Ishikawa (cell line): ENCODE data around the gene ESR1.

Experiments
- CEBPB ChIP-seq: IDR thresholded peaks from 2 replicates; pipeline ENCODE4 v1.6.1; 2012
- CREB1 ChIP-seq: IDR thresholded peaks from 2 replicates; pipeline ENCODE4 v1.6.1; 2012; ENCODE audit warnings: low read depth
- EGR1 ChIP-seq: IDR thresholded peaks from 2 replicates; pipeline ENCODE4 v1.6.1; 2012
- EP300 ChIP-seq: IDR thresholded peaks from 2 replicates; pipeline ENCODE4 v1.6.1; 2012; ENCODE audit warnings: borderline replicate concordance
- FOXM1 ChIP-seq: IDR thresholded peaks from 2 replicates; pipeline ENCODE4 v1.6.1; 2012; ENCODE audit warnings: low read depth, borderline replicate concordance
- MAX ChIP-seq: IDR thresholded peaks from 2 replicates; pipeline ENCODE4 v1.6.1; 2012
- NFIC ChIP-seq: IDR thresholded peaks from 2 replicates; pipeline ENCODE4 v1.6.1; 2012
- RAD21 ChIP-seq: IDR thresholded peaks from 2 replicates; pipeline ENCODE4 v1.6.1; 2012; ENCODE audit warnings: low read depth
- REST ChIP-seq: IDR thresholded peaks from 2 replicates; pipeline ENCODE4 v1.6.1; 2012; ENCODE audit warnings: low read depth, mild to moderate bottlenecking
- TAF1 ChIP-seq: IDR thresholded peaks from 2 replicates; pipeline ENCODE4 v1.6.1; 2012; ENCODE audit warnings: low read depth, mild to moderate bottlenecking
- TCF12 ChIP-seq: IDR thresholded peaks from 2 replicates; pipeline ENCODE4 v1.6.1; 2012; ENCODE audit warnings: low read depth
- TEAD4 ChIP-seq: IDR thresholded peaks from 2 replicates; pipeline ENCODE4 v1.6.1; 2012
- USF1 ChIP-seq: IDR thresholded peaks from 2 replicates; pipeline ENCODE4 v1.6.1; 2012
- YY1 ChIP-seq: IDR thresholded peaks from 2 replicates; pipeline ENCODE4 v1.6.1; 2012; ENCODE audit warnings: low read depth
- ZBTB7A ChIP-seq: IDR thresholded peaks from 2 replicates; pipeline ENCODE4 v1.6.1; 2012; ENCODE audit warnings: low read depth

The ESR1 gene

GRCh38 chr6:152166897-152167296 is 359.4 kb downstream of the ESR1 start:
- TF ChIP-seq CEBPB (no peak), EP300 (no peak), TEAD4 (no peak), TCF12 (no peak), TAF1 (no peak), NFIC (no peak)

GRCh38 chr6:152167641-152168603 is 360.4 kb downstream of the ESR1 start:
- TF ChIP-seq REST (no peak), ZBTB7A (no peak), CEBPB (no peak), MAX (no peak), FOXM1 (no peak), CREB1 (no peak), TCF12 (no peak), EP300 (no peak), YY1 (no peak), EGR1 (no peak), NFIC (no peak), TEAD4 (no peak), RAD21 (no peak), TAF1 (no peak), USF1 (no peak)

GRCh38 chr6:152170313-152170701 is 362.8 kb downstream of the ESR1 start:
- TF ChIP-seq TAF1 (no peak), EGR1 (no peak), EP300 (no peak)

- no peak for TF ChIP-seq RAD21
These were observed 363.5 kb downstream of the ESR1 start for GRCh38 chr6:152170702-152171667.

GRCh38 chr6:152173321-152173720 is 365.8 kb downstream of the ESR1 start:
- no peak for TF ChIP-seq YY1
- TF ChIP-seq REST, result no peak
- no peak for TF ChIP-seq CEBPB
- TF ChIP-seq TAF1, result no peak
- TF ChIP-seq MAX, result no peak
- no peak for TF ChIP-seq CREB1
- TF ChIP-seq FOXM1, result no peak
- no peak for TF ChIP-seq TEAD4
- TF ChIP-seq EP300, result no peak
- no peak for TF ChIP-seq USF1
- TF ChIP-seq RAD21, result no peak
- no peak for TF ChIP-seq TCF12
- TF ChIP-seq EGR1, result no peak
- no peak for TF ChIP-seq NFIC
